ENCODE results near the gene ADGRE1.
"Not testable (repeated sequence)": the region's sequence is repeated elsewhere in the genome, so short reads cannot be mapped to it uniquely, and the experiment has no call there.

The ADGRE1 gene, protein sequence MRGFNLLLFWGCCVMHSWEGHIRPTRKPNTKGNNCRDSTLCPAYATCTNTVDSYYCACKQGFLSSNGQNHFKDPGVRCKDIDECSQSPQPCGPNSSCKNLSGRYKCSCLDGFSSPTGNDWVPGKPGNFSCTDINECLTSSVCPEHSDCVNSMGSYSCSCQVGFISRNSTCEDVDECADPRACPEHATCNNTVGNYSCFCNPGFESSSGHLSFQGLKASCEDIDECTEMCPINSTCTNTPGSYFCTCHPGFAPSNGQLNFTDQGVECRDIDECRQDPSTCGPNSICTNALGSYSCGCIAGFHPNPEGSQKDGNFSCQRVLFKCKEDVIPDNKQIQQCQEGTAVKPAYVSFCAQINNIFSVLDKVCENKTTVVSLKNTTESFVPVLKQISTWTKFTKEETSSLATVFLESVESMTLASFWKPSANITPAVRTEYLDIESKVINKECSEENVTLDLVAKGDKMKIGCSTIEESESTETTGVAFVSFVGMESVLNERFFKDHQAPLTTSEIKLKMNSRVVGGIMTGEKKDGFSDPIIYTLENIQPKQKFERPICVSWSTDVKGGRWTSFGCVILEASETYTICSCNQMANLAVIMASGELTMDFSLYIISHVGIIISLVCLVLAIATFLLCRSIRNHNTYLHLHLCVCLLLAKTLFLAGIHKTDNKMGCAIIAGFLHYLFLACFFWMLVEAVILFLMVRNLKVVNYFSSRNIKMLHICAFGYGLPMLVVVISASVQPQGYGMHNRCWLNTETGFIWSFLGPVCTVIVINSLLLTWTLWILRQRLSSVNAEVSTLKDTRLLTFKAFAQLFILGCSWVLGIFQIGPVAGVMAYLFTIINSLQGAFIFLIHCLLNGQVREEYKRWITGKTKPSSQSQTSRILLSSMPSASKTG

DNA sequence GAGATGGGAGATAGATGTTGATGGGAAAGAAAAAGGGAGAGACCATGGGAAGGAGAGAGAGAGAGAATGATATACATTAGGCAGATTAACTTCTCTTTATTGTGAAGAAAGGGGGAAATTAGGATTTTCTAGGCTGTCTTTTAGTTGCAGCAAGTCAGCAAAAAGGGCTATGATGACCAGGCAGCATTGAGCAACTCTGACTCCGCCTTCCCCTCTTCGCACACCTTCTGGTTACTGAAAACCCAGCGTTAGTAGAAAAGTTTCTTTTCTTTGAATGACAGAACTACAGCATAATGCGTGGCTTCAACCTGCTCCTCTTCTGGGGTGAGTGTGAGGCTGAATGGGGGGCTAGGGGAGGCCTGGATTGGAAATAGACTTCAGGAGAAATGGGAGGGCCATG lies at the start of gene ADGRE1:
ADGRE1 (plus strand) TSS at position 264 of the 400 bp plus-strand sequence; CDS start at position 294, 30 bp downstream.
- no peak for DNase-seq

DNA sequence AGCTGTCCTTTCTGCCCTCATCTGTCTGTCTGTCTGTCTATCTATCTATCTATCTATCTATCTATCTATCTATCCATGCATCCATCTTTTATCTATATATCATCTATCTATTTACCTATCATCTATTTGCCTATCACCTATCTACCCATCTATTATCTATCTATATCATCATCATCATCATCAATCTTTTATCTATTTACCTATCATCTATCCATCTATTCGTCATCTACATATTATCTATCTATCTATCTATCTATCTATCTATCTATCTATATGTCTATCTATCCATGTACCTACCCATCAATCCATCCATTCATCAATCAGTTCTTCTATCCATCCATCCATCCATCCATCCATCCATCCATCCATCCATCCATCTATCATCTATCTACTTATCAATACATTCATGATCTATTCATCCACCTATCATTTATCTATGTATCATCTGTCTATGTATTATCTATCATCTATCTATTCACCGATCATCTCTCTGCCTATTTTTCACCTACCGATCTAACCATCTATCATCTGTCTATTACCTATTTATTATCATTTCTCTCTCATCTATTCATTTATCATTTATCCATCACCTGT lies 49.2 kb upstream of the ADGRE1 start:
- no peak for DNase-seq

DNA sequence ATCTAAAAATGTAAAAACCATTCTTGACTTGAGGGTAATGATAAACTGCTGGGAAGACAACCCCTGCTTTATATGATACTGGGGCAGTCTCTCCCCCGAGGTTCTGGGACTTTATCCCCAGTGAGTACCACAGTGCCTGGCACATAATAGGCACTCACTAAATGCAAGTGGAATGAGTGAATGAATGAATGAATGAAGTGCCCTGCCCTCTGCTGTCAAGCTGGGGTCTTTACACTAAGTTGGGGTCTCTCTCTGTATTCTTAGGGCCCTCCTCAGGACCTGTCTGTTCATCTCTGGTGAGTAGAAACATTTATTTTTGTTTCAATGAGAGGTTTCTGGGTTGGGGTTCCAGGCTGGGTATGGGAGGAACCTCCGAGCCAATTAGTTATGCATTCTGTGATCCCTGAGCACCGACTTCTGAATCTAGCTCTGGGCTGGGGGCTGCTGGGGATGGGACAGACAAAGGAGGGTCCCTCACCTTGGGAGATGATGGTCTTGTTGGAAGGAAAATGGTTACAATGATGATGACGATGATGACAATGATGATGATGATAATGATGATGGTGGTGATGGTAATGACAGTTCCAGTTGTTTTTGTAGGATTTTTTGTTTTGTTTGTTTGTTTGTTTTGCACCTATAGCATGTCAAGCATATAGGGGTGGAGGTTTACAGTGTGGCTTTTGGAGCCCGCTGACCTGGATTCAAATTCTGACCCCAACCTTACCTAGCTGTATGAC lies 44.3 kb upstream of the ADGRE1 start:
- no peak for DNase-seq

DNA sequence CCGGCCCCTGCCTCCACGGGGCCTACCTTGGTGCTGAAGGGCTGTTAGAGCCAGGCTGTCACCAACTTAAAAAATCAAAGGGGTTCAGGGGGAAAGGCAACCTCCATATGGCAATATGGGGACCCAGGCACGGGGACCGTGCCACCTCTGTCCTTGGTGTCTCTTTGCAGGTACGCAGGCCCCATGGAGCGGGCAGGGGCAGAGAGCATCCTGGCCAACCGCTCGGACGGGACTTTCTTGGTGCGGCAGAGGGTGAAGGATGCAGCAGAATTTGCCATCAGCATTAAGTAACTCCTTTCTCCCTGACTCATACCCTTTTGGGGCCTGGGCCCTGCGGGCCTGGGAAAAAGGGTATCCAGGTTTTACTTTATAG lies 39.6 kb upstream of the ADGRE1 start:
- DNase-seq = no peak

DNA sequence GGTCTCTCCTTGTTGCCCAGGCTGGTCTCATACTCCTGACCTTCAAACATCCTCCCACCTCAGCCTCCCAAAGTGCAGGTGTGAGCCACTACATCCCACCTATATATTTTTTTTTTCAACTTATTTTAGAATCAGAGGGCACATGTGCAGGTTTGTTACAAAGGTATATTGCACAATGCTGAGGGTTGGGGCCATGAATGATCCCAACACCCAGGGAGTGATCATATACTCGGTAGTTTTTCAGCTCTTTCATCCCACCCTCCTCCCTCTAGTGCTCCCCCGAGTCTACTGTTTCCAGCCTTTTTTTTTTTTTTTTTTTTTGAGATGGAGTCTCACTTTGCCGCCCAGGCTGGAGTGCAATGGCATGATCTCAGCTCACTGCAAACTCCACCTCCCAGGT lies 38.4 kb upstream of the ADGRE1 start:
- DNase-seq = no peak

DNA sequence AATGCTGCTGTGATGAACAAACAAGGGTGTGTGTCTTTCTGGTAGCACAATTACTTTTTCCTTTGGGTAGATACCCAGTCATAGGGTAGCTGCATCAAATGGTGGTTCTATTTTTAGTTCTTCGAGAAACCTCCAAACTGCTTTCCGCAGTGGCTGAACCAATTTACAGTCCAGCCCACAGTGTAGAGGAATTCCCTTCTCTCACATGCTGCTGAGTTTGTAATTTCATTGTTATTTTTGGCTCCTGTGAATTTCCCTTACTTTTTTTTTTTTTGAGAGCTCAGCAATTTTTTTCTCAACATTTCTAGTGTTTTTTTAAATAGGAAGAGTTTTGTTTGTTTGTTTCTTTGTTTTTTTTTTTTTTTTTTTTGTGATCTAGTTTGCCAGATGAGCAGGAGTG lies 37.5 kb upstream of the ADGRE1 start:
- no peak for DNase-seq

DNA sequence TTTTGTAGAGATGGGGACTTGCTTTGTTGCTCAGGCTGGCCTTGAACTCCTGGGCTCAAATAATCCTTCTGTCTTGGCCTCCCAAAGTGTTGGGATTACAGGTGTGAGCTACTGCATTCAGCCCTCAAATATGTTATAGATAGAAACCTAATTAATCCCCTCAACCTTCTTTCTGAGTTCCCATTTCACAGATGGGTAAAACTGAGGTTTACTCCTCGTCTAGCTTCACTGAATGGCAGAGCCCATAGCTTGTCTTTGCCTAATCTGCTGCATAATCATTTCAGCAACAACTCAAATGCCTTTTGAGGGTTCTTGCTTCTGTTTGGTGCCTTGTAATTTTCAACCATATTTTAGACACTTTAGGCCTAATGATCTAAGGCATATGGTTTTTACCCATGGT lies 36.0 kb upstream of the ADGRE1 start:
- DNase-seq = no peak

DNA sequence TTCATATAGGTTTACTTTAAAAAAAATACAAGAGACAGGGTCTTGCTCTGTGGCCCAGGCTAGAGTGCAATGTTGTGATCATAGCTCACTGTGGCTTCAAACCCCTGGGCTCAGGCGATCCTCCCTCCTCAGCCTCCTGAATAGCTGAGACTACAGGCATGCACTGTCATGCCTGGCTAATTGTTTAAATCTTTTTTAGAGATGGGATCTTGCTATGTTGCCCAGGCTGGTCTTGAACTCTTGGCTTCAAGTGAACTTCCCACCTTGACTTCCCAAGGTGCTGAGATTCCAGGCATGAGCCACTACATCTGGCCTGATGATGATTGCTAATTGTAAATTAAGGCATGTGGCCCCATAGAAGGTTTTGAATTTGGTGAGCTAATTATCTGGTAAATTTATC lies 35.4 kb upstream of the ADGRE1 start:
- DNase-seq = no peak

DNA sequence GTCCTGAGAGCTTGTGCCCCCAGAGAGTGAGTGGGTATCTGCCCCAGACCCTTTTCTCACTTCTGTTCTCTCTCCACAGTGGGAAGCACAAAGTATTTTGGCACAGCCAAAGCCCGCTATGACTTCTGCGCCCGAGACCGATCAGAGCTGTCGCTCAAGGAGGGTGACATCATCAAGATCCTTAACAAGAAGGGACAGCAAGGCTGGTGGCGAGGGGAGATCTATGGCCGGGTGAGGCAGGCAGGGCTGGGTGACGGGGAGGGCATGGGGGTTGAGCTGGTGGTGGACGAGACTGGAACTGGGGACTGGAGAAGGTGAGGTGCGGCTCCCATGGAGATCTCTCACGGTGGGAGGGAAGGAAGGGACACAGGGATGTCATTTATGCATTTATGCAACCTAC lies 33.5 kb upstream of the ADGRE1 start:
- no peak for DNase-seq

DNA sequence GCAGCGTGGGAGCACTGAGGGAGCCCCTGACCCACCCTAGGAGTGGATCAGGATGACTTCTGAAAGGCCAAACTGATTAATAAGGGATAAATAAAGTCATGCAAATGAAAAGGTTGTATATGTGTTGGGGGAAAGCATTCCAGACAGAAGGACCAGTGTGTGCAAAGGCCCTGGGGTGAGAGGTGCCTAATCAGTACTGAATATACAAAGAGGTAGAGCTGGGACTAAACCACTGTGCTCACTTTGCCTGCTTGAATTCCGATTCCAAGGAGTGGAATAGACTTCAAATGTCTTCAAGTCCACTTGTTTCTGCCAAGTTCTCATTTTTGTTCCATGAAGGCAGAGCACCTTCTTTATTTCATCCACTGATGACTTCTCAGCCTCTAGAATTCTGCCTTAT lies 32.6 kb upstream of the ADGRE1 start:
- DNase-seq = no peak

DNA sequence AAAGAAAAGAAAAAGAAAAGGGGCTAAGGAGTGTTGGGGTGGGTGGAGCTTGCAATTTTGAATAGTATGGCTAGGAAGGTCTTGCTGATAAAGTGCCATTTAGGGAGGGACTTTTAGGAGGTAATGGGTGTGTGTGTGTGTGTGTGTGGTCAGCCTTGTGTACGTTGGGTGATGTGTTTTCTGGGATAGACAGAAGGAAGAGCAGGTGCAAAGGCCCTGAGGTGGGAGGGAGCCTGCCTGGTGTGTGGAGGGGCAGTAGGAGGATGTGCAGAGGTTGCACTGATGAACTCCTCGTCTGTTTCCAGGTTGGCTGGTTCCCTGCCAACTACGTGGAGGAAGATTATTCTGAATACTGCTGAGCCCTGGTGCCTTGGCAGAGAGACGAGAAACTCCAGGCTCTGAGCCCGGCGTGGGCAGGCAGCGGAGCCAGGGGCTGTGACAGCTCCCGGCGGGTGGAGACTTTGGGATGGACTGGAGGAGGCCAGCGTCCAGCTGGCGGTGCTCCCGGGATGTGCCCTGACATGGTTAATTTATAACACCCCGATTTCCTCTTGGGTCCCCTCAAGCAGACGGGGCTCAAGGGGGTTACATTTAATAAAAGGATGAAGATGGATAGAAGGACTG lies 30.5 kb upstream of the ADGRE1 start:
- DNase-seq = no peak

DNA sequence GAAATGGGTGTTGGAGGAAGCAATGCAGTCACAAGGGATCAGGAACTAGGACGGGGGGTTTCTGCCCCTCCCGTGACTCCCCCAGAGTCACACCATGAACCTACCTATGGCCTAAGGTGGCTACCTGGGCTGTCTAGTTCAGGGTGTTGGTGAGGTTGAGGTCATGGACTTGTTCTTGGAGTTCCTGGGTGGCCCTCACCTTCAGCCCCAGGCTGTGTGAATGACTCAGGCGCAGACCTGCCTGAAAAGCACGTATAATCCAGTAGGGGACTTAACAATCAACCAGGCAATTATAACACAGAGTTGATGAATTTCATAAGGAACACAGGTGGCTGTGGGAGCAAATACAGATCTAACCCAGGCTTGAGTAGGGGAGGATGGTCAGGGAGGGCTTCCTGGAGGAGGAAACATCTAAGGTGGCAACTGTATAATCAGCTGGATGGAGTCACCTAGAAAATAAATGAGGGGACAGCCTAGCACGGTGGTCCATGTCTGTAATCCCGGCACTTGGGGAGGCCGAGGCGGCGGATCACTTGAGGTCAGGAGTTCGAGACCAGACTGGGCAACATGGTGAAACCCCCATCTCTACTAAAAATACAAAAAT lies 25.6 kb upstream of the ADGRE1 start:
- no peak for DNase-seq

DNA sequence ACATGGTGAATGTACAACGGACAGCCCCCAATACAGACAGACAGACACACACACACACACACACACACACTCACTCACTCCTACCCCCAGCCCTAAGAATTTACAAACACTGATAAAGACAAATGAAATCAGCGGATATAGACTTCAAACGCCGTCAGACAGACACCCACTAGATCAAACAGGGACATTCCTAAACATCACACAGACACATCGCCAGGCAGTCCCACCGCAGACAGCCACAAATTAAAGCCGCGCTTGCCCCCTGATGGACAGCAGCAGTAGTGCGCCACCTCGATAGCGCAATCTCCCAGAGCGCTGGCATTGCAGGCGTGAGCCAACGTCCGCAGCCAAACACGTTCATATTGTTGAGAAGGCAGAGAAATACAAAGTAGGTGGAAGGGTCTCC lies 24.7 kb upstream of the ADGRE1 start:
- peak; percentile 93 for DNase-seq

DNA sequence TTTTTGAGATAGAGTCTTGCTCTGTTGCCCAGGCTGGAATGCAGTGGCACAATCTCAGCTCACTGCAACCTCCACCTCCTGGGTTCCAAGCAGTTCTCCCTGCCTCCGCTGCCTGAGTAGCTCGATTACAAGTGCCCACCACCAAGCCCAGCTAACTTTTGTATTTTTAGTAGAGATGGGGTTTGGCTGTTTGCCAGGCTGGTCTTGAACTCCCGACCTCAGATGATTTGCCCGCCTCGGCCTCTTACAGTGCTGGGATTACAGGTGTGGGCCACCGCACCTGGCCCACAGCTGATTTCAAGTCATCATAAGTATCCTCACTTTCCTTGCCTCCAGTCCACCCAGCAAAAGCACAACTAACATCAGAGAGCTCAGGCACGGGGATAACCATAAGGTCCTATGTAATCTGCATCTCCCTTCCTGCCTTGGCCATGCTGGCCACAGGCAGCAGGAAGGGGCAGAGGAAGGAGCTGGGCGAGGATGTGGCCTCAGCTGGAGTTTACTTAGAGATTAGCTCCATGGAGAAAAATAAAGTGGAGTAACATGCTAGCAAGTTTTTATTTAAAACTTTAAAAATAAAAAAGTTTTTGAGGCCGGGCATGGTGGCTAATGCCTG lies 22.9 kb upstream of the ADGRE1 start:
- no peak for DNase-seq

DNA sequence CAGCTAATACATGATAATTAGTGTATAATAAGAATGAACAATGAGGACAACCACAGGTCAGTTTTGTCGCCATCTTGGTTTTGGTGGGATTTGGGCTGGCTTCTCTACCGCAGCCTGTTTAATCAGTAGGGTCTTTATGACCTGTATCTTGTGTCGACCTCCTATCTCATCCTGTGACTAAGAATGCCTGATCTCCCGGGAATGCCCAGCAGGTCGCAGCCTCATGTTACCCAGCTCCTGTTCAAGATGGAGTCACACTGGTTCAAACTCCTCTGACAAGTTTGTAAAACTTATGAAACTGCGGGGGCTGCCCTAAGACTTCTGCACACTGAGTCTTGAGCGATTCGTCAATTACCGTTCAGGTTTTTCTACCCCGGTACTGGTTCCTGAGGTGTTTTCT lies 21.5 kb upstream of the ADGRE1 start:
- no peak for DNase-seq

DNA sequence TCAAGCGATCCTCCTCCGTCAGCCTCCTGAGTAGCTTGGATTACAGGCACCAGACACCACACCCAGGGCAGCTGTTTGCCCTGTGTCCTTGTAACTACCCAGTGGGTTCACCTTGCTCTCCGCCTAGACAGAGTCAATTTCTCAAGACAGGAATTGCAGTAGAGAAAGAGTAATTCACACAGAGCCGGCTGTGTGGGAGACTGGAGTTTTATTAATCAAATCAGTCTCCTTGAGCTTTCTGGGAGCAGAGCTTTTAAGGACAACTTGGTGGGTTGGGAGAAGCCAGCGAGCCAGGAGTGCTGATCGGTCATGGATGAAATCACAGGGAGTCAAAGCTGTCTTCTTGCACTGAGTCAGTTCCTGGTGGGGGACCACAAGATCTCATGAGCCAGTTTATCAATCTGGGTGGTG lies 20.6 kb upstream of the ADGRE1 start:
- DNase-seq = no peak

DNA sequence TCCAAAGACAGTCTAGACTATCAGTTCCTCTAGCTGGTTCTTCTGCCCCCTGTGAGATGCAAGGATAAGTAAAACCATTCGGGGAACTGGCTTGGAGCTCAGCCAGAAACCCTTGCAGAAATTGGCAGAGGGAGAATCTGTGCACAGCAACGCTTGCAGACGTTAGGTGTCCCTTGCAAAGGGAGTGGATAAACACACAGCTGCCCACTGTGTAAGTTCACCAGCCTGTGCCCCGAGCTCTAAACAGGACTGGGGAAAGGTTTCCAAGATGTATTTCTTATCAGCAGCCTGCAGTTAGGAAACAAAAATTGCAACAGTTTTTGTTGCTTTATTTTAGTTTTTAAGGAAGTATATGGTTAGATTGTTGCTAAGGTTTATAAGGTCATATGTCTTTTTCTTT lies 19.0 kb upstream of the ADGRE1 start:
- DNase-seq = no peak

DNA sequence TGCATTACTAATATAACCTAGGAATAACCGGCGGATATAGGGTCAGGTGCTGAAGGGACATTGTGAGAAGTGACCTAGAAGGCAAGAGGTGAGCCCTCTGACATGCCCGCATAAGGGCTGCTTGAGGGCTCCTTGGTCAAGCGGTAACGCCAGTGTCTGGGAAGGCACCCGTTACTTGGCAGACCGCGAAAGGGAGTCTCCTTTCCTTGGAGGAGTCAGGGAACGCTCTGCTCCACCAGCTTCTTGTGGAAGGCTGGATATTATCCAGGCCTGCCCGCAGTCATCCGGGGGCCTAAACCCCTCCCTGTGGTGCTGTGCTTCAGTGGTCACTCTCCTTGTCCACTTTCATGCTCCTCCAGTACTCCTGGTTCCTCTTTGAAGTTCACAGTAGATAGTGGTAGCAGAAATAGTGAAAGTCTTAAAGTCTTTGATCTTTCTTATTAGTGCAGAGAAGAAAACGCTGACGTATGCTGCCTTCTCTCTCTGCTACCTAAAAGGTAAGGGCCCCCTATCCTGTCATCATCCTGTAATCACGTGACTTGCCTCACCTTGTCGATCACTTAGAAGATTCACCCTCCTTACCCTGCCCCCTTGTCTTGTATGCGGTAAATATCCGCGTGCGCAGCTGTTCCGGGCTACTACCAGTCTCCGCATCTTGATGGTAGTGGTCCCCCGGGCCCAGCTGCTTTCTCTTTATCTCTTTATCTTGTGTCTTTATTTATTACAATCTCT lies 18.1 kb upstream of the ADGRE1 start:
- DNase-seq = not testable (repeated sequence)

DNA sequence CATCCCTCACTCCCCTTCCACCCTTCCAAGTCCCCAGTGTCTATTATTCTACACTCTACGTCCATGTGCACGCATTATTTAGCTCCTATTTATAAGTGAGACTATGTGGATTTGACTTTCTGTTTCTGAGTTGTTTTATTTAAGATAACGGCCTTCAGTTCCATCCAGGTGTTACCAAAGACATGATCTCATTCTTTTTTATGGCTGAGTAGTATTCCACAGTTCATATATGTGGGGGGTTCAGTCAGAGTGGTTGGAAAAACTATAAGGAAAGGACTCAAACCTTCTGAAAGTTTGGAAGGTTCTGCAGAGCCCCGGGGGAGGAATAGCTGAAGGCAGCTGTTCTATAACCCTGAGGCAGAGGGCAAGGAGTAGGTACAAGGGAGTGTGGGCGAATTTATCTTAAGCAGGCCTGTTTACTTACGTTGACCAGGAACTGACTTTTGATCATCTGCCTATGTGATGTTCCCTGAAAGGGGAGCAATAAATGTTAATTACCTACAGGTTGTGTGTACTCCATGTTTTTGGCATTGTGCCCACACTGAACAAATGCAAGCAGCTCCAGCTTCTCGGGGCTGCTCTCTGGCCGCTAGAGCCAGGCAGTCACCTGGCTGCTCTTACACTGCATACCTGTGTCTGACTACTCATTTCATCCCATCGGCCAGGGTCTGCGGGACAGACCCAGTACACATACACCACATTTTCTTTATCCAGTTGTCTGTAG lies 13.5 kb upstream of the ADGRE1 start:
- no peak for DNase-seq

DNA sequence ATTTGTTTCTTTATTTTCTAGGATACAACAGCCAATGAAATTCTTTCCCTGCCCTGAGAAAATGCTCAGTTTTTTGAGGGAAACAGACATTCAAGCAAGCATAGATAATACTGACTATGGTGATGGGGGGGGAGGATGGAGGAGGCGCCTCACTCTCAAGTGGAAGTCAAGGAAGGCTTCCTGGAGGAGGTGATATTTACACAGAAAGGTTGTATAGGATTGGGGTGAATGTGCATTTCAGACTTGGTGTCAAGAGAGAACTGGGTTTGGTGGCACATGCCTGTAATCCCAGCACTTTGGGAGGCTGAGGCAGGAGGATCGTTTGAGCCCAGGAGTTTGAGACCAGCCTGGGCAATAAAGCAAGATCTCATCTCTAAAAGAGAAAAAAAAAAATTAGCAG lies 12.2 kb upstream of the ADGRE1 start:
- no peak for DNase-seq

Data from activated CD8-positive, alpha-beta memory T cell treated with anti-CD3 and anti-CD28 coated beads, Interleukin-2, amount 50 U/mL, for 48 hours (primary cell).